ENCODE results near the gene C22orf42. TPM values are rescaled to one million over a fixed set of nuclear protein-coding genes. Genes with fewer than 3 reads are reported as not detected.

The C22orf42 gene
- not detected in 2 replicates for total RNA-seq

GRCh38 chr22:32158712-32159533 lies at the start of gene C22orf42:
Gene C22orf42, minus strand, starts transcription at chr22:32159303. Its CDS starts 88 bp downstream, at chr22:32159215.

GRCh38 chr22:32204856-32205722 lies 46.0 kb upstream of the C22orf42 start, which contains the start of gene RFPL2:
Gene RFPL2, minus strand, starts transcription at chr22:32205073. Its CDS starts 2,622 bp downstream, at chr22:32202451.

Other genes starting within 250 kb of the C22orf42 start
- 73.3 and 90.6 TPM in 2 replicates for gene YWHAH, start 214.8 kb downstream of the C22orf42 start, total RNA-seq
- 1.4 and 4.1 TPM in 2 replicates for gene SLC5A1, start 116.0 kb downstream of the C22orf42 start, total RNA-seq
- gene RFPL2, start 45.8 kb upstream of the C22orf42 start, total RNA-seq, result not detected in 2 replicates
- not detected in 2 replicates for gene SLC5A4, start 96.0 kb upstream of the C22orf42 start, total RNA-seq
- gene RFPL3, start 198.6 kb upstream of the C22orf42 start, total RNA-seq, result not detected in 2 replicates